Ishikawa (cell line): ENCODE data around the gene METTL17.

Experiments used
- CREB1 ChIP-seq: IDR thresholded peaks from 2 replicates; pipeline ENCODE4 v1.6.1; 2012; ENCODE audit warnings: low read depth
- EP300 ChIP-seq: IDR thresholded peaks from 2 replicates; pipeline ENCODE4 v1.6.1; 2012; ENCODE audit warnings: borderline replicate concordance
- MAX ChIP-seq: IDR thresholded peaks from 2 replicates; pipeline ENCODE4 v1.6.1; 2012
- RAD21 ChIP-seq: IDR thresholded peaks from 2 replicates; pipeline ENCODE4 v1.6.1; 2012; ENCODE audit warnings: low read depth
- REST ChIP-seq: IDR thresholded peaks from 2 replicates; pipeline ENCODE4 v1.6.1; 2012; ENCODE audit warnings: low read depth, mild to moderate bottlenecking
- TAF1 ChIP-seq: IDR thresholded peaks from 2 replicates; pipeline ENCODE4 v1.6.1; 2012; ENCODE audit warnings: low read depth, mild to moderate bottlenecking
- TEAD4 ChIP-seq: IDR thresholded peaks from 2 replicates; pipeline ENCODE4 v1.6.1; 2012
- ZBTB7A ChIP-seq: IDR thresholded peaks from 2 replicates; pipeline ENCODE4 v1.6.1; 2012; ENCODE audit warnings: low read depth

GRCh38 chr14:21003788-21004346 lies 14.1 kb downstream of the METTL17 start:
- TF ChIP-seq REST (no peak), ZBTB7A (no peak), CREB1 (no peak), TAF1 (no peak), EP300 (no peak), RAD21 (no peak), MAX (no peak), TEAD4 (no peak)
